Esophagus muscularis mucosa (tissue), 4 donors: ENCODE results near the gene OBI1. TPM values are rescaled to one million over a fixed set of nuclear protein-coding genes. Genes with fewer than 3 reads are reported as not detected.

Source experiments
- DNase-seq: peaks from one replicate; pipeline ENCODE4 v3.0.0-alpha.2; 2017; ENCODE audit errors: extremely low spot score
- H3K27ac ChIP-seq, 4 donors: fragments of 200-600 bp; sonication (generic); replicated peaks in 1 of 4; 1 replicate in 3 of 4; 2 replicates in 1 of 4; pipeline ENCODE4 v1.5.1; 2016 to 2019; ENCODE audit warnings: mild to moderate bottlenecking in 1 of 4
- H3K27me3 ChIP-seq, 4 donors: fragments of 200-600 bp; sonication (generic); one replicate each; pipeline versions ENCODE4 v1.5.1 to v1.6.0; 2016 to 2019
- H3K36me3 ChIP-seq, 4 donors: fragments of 200-600 bp; sonication (generic); one replicate each; pipeline ENCODE4 v1.5.1; 2016 to 2019
- H3K4me1 ChIP-seq, 4 donors: fragments of 200-600 bp; sonication (generic); one replicate each; pipeline ENCODE4 v1.5.1; 2016 to 2019
- H3K4me3 ChIP-seq, 4 donors: fragments of 200-600 bp; sonication (generic); 1 replicate in 2 of 4; 2 replicates in 2 of 4; pipeline ENCODE4 v1.5.1; 2016 to 2019; ENCODE audit warnings: mild to moderate bottlenecking in 4 of 4, moderate library complexity in 1 of 4
- H3K9me3 ChIP-seq, 4 donors: fragments of 200-600 bp; sonication (generic); 1 replicate in 3 of 4; 2 replicates in 1 of 4; pipeline ENCODE4 v1.5.1; 2016 to 2019
- EP300 ChIP-seq: sonication (generic); formaldehyde crosslinking; IDR thresholded peaks from one replicate; pipeline ENCODE4 v1.6.1; 2017; ENCODE audit warnings: antibody characterized with exemption
- POLR2A ChIP-seq: fragments of 450-650 bp; IDR thresholded peaks from one replicate; pipeline ENCODE4 v1.6.1; 2017; ENCODE audit warnings: antibody characterized with exemption, moderate library complexity, mild to moderate bottlenecking, low read depth
- POLR2AphosphoS5 ChIP-seq, 2 donors: sonication (generic); formaldehyde crosslinking; IDR thresholded peaks; one replicate each; pipeline ENCODE4 v1.6.1; 2017; ENCODE audit warnings: antibody characterized with exemption in 2 of 2
- WGBS: methylation state at CpG from one replicate; pipeline ENCODE4 v1.1.5; 2018; 5-methylcytosine and 5-hydroxymethylcytosine counted together
- intact Hi-C: fragments of 100-400 bp; cut with DNase I; formaldehyde crosslinking; loops from one replicate; pipeline ENCODE4 v1.15.1; 2023
- total RNA-seq, 4 donors: library from RNA; depleted of rRNA; stranded (reverse); fragments of >200 nt; gene quantifications; one replicate each; pipeline versions ENCODE4 v1.1.0 to v1.2.1, GENCODE V29; 2016
- TF ChIP-seq, protein P1 (sequence below), 3 experiments: fragments of 200-600 bp in 2 of 3; fragments of 450-650 bp in 1 of 3; sonication (generic) in 2 of 3; IDR thresholded peaks; one replicate each; pipeline ENCODE4 v1.5.1; 2017 to 2019; ENCODE audit warnings: antibody characterized with exemption in 3 of 3, mild to moderate bottlenecking in 2 of 3, moderate library complexity in 1 of 3

The OBI1 gene
- total RNA-seq, 4 donors from 2014 or later, result 8.3 to 13.3 (median 10.5) TPM

- H3K27ac ChIP-seq, result no peak overlapping the region
- intact Hi-C loops, result no loop called here
- no peaks in the 10 kb centered on the region for H3K36me3 ChIP-seq
- WGBS, result 71% methylated on average over 5 of the region's 5 CpGs
- peaks cover 0 to 5% (median 0%) of the 10 kb centered on the region in 4 donors for H3K27me3 ChIP-seq
- peaks cover 0 to 4% (median 0%) of the 10 kb centered on the region in 4 donors for H3K9me3 ChIP-seq
- H3K4me3 ChIP-seq, result no peak overlapping the region
- no peak for DNase-seq
- TF ChIP-seq POLR2A, result no peak
- TF ChIP-seq, protein P1, sequence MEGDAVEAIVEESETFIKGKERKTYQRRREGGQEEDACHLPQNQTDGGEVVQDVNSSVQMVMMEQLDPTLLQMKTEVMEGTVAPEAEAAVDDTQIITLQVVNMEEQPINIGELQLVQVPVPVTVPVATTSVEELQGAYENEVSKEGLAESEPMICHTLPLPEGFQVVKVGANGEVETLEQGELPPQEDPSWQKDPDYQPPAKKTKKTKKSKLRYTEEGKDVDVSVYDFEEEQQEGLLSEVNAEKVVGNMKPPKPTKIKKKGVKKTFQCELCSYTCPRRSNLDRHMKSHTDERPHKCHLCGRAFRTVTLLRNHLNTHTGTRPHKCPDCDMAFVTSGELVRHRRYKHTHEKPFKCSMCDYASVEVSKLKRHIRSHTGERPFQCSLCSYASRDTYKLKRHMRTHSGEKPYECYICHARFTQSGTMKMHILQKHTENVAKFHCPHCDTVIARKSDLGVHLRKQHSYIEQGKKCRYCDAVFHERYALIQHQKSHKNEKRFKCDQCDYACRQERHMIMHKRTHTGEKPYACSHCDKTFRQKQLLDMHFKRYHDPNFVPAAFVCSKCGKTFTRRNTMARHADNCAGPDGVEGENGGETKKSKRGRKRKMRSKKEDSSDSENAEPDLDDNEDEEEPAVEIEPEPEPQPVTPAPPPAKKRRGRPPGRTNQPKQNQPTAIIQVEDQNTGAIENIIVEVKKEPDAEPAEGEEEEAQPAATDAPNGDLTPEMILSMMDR (IDR thresholded peaks at IDR 0.05), result no peak
- TF ChIP-seq POLR2AphosphoS5 (IDR thresholded peaks at IDR 0.05), result no peak
- no peak for TF ChIP-seq EP300
- no peaks in the 10 kb centered on the region for H3K4me1 ChIP-seq
Measured at GRCh38 chr13:78572459-78572858, 86.5 kb downstream of the OBI1 start.

GRCh38 chr13:78569029-78569428 is 89.9 kb downstream of the OBI1 start:
- DNase-seq, result no peak
- peaks cover 0 to 21% (median 0%) of the 10 kb centered on the region in 4 donors for H3K27me3 ChIP-seq
- H3K4me3 ChIP-seq, result no peak overlapping the region
- no peaks in the 10 kb centered on the region for H3K36me3 ChIP-seq
- 93% methylated on average over 1 of the region's 1 CpG for WGBS
- no peak overlapping the region for H3K27ac ChIP-seq
- intact Hi-C loops, result no loop called here
- TF ChIP-seq EP300, result no peak
- TF ChIP-seq POLR2AphosphoS5 (IDR thresholded peaks at IDR 0.05), result no peak
- TF ChIP-seq POLR2A, result no peak
- TF ChIP-seq, protein P1 (IDR thresholded peaks at IDR 0.05), result no peak
- no peaks in the 10 kb centered on the region for H3K4me1 ChIP-seq
- no peaks in the 10 kb centered on the region for H3K9me3 ChIP-seq

DNA sequence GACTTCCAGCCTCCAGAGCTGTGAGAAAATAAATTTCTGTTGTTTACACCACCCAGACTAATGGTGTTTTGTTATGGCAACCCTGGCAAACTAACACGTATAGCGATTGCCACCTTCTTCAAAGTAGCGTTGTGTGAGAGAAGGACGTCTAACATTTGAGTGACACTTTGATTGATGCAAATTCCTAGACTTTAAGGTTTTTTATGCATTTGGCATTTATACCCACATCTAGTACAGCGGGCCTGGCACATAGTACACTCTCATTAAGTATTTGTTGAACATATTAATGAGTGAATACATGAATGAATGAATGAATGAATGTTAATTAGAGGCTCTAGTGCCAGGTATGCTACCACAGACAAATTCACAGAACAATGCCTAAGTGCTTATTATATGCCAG is 92.3 kb downstream of the OBI1 start:
- Histone ChIP-seq H3K27ac (no peak overlapping the region), H3K36me3 (no peaks in the 10 kb centered on the region), H3K9me3 (no peaks in the 10 kb centered on the region), H3K4me3 (no peak overlapping the region), H3K4me1 (no peaks in the 10 kb centered on the region), H3K27me3 (peaks cover 0 to 26% (median 0%) of the 10 kb centered on the region in 4 donors)
- WGBS, result 77% methylated on average over 5 of the region's 5 CpGs
- DNase-seq, result no peak
- no peak for TF ChIP-seq POLR2AphosphoS5 (IDR thresholded peaks at IDR 0.05)
- TF ChIP-seq EP300, result no peak
- TF ChIP-seq, protein P1 (IDR thresholded peaks at IDR 0.05), result no peak
- TF ChIP-seq POLR2A, result no peak
- intact Hi-C loops, result no loop called here

Other genes with a start within 250 kb of the OBI1 start
- gene POU4F1, start 55.6 kb downstream of the OBI1 start, total RNA-seq, result not detected